HG02678 (cell line): ENCODE results near the gene GLB1L2.
A peak's percentile ranks its signal among the peaks of the same experiment; 100 is the strongest.

Source experiments
- ATAC-seq: cut with Tn5 transposase; IDR thresholded peaks from one replicate; pipeline ENCODE4 v1.9.1; 2021; ENCODE audit warnings: mild to moderate bottlenecking, moderate library complexity; ENCODE audit not compliant: unreplicated experiment

Gene GLB1L2

DNA sequence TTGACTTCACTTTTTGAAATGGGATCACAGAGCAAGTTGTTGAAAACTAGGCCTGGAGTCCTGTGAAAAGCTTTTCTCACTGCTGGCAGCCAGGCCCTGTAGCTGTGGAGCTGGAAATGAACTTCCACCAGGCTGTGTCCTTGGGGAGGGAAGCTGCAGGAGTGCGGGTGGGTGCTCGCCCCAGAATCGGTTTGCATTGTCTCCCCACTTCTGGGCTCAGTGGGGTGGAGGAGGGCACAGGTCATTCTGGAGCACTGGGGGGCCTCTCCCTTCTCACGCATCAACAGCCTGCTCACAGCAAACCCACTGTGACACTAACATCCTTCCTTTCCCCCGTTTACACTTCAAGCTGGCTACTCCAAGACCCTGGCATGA, 15.2 kb downstream of the GLB1L2 start:
- ATAC-seq = no peak

- no peak for ATAC-seq
These were observed 15.7 kb downstream of the GLB1L2 start for GRCh38 chr11:134347441-134347840.

- ATAC-seq = no peak
These were observed 17.5 kb downstream of the GLB1L2 start for GRCh38 chr11:134349109-134349801.

DNA sequence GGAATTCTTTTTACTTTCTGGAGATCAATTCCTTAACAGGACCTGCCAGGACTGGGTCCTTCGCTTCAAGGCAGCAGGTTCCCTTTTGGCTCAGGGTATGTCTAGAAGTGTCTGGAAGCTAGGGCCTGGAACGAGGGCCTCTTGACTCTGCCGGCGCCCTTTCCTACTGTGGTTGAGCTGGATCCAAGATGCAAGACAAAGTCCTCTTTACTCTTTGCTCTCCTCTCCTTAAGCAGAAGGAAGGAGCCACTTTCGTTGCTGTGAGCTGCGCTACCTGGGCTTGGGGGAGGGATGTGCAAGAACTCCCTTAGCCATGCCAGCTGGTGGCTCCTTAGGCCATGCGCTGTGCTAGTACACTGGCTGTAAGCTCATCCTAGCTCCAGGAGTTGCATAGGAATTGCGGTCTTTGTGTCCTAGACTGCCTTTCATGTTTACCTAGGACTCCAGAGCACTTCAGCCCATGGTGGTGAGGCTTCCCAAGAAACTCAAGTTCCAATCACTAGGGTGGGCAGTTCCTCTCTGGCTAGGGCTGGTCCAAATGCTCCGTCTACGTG, 18.1 kb downstream of the GLB1L2 start:
- ATAC-seq = no peak

DNA sequence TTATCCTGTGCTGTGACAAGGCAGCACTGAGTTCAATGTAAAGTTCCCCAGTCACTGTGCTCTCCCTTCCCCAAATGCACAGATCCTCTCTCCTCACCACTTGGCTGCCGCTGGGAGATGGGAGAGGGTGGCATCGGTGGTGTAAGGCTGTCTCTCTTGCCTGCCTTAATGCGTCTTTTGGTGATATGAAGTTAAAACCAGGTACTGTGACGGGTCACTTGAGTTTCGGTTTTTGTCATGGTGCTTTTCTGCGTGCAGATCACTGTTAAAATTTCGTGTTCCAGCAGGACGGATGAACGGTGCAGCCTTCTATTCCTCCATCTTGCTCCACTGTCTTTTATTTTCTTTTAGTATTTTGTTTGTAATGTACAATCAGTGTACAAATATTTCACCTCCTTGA, 18.6 kb downstream of the GLB1L2 start:
- no peak for ATAC-seq

DNA sequence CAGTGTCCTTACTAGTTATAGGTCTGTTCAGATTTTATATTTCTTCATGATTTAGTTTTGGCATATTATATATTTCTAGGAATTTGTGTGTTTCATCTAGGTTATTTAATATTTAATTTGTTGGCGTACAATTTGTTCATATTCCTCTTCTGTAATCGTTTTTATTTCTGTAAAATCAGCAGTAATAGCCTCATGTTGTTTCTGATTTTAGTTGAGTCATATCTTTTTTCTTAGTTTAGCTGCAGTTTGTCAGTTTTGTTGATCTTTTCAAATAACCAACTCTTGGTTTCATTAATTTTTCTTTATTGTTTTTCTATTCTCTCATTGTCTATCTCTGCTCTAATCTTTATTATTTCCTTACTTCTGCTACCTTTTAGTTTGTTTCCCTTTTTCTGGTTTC, 20.3 kb downstream of the GLB1L2 start:
- ATAC-seq = no peak

DNA sequence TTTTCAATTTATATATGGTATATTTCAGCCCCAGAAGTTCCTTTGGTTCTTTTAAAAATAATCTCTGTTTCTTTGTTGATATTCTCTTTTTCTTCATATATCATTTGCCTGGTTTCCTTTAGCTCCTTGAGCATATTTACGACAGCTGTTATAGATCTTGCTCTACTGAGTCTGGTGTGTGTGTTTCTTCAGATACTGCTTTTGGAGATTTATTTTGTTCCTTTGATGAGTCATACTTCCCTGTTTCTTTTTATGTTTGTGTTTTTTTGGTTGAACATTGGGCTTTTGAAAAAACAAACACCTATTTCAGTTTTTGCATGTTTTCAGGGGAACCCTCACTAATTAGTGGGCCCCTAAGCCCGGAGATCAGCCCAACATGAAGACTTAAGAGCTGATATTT, 23.3 kb downstream of the GLB1L2 start:
- no peak for ATAC-seq

DNA sequence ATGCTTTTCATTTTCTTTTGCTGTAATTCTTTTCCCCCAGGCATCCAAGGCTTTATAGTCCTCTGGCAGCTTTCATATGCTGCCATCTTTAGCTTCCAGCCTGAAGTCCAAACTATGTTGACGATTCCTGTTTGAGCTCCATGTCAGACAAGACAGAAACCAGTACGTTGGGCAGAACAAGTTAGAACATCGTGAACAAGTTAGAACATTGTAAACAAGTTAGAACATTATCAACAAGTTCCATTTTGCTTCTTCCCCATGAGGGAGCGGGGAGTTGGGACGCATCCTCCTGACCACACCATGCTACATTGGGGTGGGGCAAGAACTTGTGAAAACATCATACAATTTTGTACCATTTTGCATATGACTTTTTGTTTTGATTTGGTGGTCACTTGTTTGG, 23.9 kb downstream of the GLB1L2 start:
- no peak for ATAC-seq

DNA sequence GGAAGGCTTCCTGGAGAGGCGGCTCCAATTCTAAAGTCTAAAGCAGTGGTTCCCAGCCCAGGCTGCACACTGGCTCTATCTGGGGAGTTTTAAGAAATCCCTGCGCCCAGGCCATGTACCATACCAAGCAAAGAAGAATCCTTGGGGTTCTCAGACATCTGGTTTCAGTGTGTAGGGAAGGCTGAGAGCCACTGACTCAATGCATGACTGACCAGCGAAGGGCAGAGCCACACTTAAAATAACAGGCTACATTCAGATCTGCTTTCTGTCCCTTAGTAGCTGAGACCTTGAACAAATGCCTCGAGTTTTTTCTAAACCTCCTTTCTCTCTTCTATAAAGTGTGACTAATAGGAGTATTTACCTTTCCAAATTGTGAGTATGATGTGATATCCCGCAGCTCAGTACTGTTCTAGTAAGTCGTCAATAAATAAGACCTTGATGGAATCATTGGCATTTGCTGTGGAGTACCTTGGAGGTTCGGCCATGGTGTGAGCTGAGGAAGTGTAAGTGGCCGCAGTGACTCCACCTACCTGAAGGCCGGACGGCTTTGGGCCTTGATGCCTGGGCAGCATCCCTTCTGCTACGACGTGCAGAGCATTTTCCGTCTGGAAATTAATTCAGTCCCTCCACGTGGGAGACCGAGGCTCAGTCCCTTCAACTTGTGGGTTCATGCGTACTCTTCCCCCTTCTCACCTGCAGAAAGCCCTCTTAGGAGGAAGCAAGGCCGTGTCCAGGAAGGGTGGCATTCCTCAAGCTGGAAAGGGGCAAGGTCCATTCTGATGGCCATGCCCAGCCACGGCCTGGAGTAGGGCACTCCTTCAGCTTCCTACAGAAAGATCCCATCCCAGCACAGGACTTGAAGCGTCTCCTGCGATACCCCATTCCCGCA, 25.1 kb downstream of the GLB1L2 start:
- ATAC-seq = no peak

GRCh38 chr11:134357545-134357839, 25.7 kb downstream of the GLB1L2 start:
- no peak for ATAC-seq

DNA sequence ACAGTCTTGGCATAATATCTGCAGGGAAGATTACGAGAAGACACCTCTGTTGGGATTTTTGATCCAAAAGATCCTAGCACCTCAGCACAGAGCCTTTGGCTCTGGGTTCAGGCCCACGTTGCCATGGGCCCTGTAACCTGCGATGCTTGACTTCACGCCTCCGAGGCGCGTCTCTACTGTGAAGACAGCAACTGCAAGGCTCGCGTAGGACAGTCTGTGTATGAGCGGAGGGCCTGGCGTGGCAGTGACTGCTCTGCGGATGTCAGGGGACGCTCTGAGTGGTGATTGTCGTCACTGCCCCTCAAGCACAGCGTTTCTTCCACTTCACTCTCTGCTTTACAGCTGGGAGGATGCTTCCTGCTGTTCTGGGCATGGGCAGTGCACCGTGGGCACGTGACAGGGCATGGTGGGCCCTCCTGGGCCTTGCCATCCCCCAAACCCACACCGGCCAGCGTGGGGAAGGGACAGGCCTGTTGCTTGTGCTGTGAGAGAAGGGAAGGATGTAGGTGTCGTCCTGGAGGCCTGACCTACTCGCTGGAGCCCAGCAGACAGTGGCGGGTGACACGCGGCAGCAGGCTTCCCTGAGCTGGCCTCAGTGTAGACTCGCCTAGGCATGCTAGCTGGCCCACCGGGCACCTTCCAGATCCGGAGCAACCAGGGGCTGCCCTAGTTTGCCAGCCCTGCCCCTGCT, 26.5 kb downstream of the GLB1L2 start:
- no peak for ATAC-seq

- ATAC-seq = no peak
These were observed 27.2 kb downstream of the GLB1L2 start for GRCh38 chr11:134358856-134359490.

DNA sequence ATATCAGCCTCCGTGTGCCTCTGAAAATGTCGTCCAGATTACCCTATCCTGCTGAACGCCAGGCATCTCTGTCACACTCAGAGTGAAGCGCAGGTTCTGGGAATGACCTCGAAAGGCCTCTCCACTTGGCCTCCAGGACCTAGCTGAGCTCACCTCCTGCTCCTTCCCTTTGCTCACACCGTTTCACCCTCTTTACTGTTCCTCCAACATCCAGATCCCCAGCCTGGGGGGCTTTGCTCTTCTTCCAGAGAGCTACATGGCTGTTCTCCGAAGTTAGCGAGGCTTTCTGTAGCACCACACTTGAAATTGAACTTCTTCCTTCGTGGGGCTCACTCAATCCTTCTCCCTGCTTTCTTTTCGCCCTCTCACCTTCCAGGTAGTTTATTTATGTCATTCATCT, 27.9 kb downstream of the GLB1L2 start:
- no peak for ATAC-seq

- peak; percentile 71 for ATAC-seq
These were observed 28.5 kb downstream of the GLB1L2 start for GRCh38 chr11:134360050-134360835.

- ATAC-seq = no peak
These were observed 29.9 kb downstream of the GLB1L2 start for GRCh38 chr11:134361661-134362060.

- ATAC-seq = no peak
These were observed 30.6 kb downstream of the GLB1L2 start for GRCh38 chr11:134362192-134362901.

GRCh38 chr11:134363161-134363560, 31.4 kb downstream of the GLB1L2 start:
- ATAC-seq = no peak

DNA sequence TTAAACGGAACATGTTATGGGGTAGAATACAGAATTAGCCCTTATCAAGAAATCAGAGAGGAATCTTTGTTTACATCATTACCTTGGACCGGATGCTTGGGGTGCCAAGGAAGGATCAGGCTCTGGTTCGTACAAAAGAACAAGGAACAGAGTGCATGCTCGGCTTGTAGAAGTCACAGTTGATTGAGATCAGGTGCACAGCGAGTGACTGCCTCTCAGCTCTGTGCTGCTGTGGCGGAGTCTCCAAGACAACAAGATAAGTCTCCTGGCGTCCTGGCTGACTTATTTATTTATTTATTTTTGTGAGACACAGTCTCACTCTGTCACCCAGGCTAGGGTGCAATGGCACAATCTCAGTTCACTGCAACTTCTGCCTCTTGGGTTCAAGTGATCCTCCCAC, 31.8 kb downstream of the GLB1L2 start:
- no peak for ATAC-seq

DNA sequence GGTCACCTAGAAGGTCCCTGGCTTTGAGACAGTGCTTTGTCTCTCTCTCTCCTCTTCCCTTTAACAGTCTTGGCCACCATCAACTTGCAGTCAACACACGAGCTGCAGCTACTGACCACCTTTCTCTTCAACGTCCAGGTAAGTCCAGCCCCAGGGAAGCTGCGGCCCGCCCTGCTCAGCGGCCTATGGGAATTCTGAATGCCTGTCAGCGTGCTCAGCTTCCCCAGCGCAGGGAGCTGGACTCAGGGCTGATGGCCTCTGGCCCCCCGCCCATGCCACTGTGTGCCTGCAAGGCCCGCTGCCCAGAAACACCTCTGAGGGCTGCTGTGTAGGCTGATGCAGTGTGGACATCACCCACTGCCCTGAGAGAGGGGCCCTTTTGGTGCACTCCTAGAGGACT, 32.5 kb downstream of the GLB1L2 start:
- ATAC-seq = no peak
